Testis (tissue), 3 donors: ENCODE measurements around the gene RABGAP1L. TPM values are rescaled to one million over a fixed set of nuclear protein-coding genes. Genes with fewer than 3 reads are reported as not detected.

Source experiments
- DNase-seq: peaks from one replicate; pipeline ENCODE4 v3.0.0-alpha.2; 2019
- H3K27ac ChIP-seq, 2 donors: fragments of 200-600 bp; sonication (generic); one replicate each; pipeline ENCODE4 v1.5.1; 2019
- H3K27me3 ChIP-seq: fragments of 200-600 bp; sonication (generic); one replicate; pipeline ENCODE4 v1.5.1; 2019
- H3K36me3 ChIP-seq: fragments of 200-600 bp; sonication (generic); one replicate; pipeline ENCODE4 v1.5.1; 2017; ENCODE audit warnings: low read depth; ENCODE audit errors: missing control alignments
- H3K4me1 ChIP-seq: fragments of 200-600 bp; sonication (generic); one replicate; pipeline ENCODE4 v1.5.1; 2019
- H3K4me3 ChIP-seq, 2 donors: fragments of 200-600 bp; sonication (generic); one replicate each; pipeline ENCODE4 v1.5.1; 2017 to 2019
- H3K9me3 ChIP-seq: fragments of 200-600 bp; sonication (generic); one replicate; pipeline ENCODE4 v1.5.1; 2017
- POLR2A ChIP-seq: fragments of 450-650 bp; IDR thresholded peaks from one replicate; pipeline ENCODE4 v1.6.1; 2017; ENCODE audit warnings: antibody characterized with exemption, mild to moderate bottlenecking, moderate library complexity
- whole genome bisulfite sequencing, 2 donors: methylation state at CpG; one replicate each; pipeline ENCODE4 v1.1.5; 2018; 5-methylcytosine and 5-hydroxymethylcytosine counted together
- intact Hi-C: fragments of 100-400 bp; cut with DNase I; formaldehyde crosslinking; loops from one replicate; pipeline ENCODE4 v1.15.1; 2023; ENCODE audit warnings: low total_unique reads
- polyA plus RNA-seq: library from polyadenylated mRNA; stranded (reverse); fragments of 350-450 nt; fragmentation: Illumina TruSeq; extraction: RNeasy Lipid Tissue Mini Kit (QIAGEN cat#74804); gene quantifications from one replicate; pipeline ENCODE4 v1.2.3, GENCODE V29; 2014; ENCODE audit warnings: low read depth, low replicate concordance; ENCODE audit not compliant: insufficient read depth
- total RNA-seq, 2 donors: library from RNA; depleted of rRNA; stranded (reverse); fragments of >200 nt; gene quantifications; one replicate each; pipeline ENCODE4 v1.2.3, GENCODE V29; 2016
- TF ChIP-seq, protein P1 (sequence below), 3 experiments: fragments of 450-650 bp in 2 of 3; fragments of 200-600 bp in 1 of 3; sonication (generic) in 1 of 3; IDR thresholded peaks; one replicate each; pipeline ENCODE4 v1.5.1; 2016 to 2019; ENCODE audit warnings: antibody characterized with exemption in 3 of 3, mild to moderate bottlenecking in 2 of 3, moderate library complexity in 1 of 3

RABGAP1L gene
- total and polyA plus RNA-seq, 3 donors from 2014 or later: 40.5 to 53.1 (median 49.5) TPM

DNA sequence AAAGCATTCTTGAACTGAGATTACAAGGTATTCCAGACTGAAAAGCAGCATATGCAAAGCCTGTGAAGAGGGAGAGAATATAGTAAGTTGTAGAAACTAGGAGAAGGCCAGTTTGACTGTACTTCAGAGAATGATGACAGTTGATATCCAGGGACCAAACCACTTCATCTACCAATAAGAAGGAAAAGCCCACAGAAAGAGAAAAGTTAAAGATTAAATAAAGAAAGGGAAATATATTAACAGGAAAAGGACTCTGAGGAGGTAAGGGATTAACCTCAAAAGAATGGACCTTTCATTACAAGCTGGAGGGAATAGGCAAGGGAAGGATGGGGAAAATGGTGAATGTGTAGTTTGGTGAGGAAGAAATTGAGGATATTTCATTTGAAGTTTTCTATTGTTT is 660.3 kb downstream of the RABGAP1L start:
- no peaks in the 10 kb centered on the region for H3K27me3 ChIP-seq
- no peaks in the 10 kb centered on the region for H3K4me1 ChIP-seq
- H3K9me3 ChIP-seq: no peaks in the 10 kb centered on the region
- H3K36me3 ChIP-seq: no peaks in the 10 kb centered on the region
- H3K27ac ChIP-seq: no peak overlapping the region
- intact Hi-C loops: no loop called here
- H3K4me3 ChIP-seq: no peak overlapping the region
- no peak for DNase-seq
- no peak for TF ChIP-seq POLR2A
- TF ChIP-seq, protein P1, sequence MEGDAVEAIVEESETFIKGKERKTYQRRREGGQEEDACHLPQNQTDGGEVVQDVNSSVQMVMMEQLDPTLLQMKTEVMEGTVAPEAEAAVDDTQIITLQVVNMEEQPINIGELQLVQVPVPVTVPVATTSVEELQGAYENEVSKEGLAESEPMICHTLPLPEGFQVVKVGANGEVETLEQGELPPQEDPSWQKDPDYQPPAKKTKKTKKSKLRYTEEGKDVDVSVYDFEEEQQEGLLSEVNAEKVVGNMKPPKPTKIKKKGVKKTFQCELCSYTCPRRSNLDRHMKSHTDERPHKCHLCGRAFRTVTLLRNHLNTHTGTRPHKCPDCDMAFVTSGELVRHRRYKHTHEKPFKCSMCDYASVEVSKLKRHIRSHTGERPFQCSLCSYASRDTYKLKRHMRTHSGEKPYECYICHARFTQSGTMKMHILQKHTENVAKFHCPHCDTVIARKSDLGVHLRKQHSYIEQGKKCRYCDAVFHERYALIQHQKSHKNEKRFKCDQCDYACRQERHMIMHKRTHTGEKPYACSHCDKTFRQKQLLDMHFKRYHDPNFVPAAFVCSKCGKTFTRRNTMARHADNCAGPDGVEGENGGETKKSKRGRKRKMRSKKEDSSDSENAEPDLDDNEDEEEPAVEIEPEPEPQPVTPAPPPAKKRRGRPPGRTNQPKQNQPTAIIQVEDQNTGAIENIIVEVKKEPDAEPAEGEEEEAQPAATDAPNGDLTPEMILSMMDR (IDR thresholded peaks at IDR 0.05): no peak

DNA sequence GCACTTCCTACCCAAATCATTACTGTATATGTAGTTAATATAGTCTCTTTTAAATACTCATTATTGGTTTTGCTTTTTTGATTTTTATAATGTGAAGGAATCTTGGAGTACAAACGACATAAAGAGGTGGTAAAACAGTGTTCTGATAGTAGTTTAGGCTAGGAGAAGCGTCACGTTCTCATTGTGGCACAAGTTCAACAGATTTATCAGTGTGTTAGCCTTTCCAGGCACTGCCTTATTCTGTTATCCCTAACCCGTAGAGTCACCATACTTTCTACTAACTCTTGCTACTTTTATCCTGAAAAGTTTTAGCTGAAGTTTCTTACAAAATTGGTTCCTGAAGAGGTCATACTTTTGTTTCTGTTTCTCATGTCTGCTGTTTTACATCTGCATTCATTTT is 665.8 kb downstream of the RABGAP1L start:
- TF ChIP-seq, protein P1 (IDR thresholded peaks at IDR 0.05): no peak
- no peak for TF ChIP-seq POLR2A
- Histone ChIP-seq H3K9me3 (no peaks in the 10 kb centered on the region), H3K27me3 (no peaks in the 10 kb centered on the region), H3K4me3 (no peak overlapping the region), H3K4me1 (no peaks in the 10 kb centered on the region), H3K27ac (no peak overlapping the region), H3K36me3 (no peaks in the 10 kb centered on the region)
- intact Hi-C loops: no loop called here
- 42 to 60% methylated on average over 4 of the region's 4 CpGs for WGBS, 2 donors
- no peak for DNase-seq

DNA sequence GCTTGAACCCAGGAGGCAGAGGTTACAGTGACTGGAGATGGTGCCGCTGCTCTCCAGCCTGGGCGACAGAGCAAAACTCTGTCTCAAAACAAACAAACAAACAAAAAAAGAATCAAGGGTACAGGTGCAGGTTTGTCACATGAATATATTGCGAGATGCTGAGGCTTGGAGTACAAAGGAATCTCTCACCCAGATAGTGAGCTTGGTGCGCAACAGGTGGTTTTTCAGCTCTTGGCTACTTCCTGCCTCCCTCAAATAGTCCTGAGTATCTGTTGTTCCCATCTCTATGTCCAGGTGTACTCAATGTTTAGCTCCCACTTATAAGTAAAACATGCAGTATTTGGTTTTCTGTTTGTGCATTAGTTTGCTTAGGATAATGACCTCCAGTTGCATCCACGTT is 666.5 kb downstream of the RABGAP1L start:
- no peaks in the 10 kb centered on the region for H3K9me3 ChIP-seq
- no peaks in the 10 kb centered on the region for H3K36me3 ChIP-seq
- no peaks in the 10 kb centered on the region for H3K27me3 ChIP-seq
- H3K4me1 ChIP-seq: no peaks in the 10 kb centered on the region
- 92 to 95% methylated on average over 5 of the region's 5 CpGs for WGBS, 2 donors
- intact Hi-C loops: no loop called here
- no peak for DNase-seq
- TF ChIP-seq POLR2A: no peak
- TF ChIP-seq, protein P1 (IDR thresholded peaks at IDR 0.05): no peak
- H3K4me3 ChIP-seq: no peak overlapping the region
- H3K27ac ChIP-seq: no peak overlapping the region

DNA sequence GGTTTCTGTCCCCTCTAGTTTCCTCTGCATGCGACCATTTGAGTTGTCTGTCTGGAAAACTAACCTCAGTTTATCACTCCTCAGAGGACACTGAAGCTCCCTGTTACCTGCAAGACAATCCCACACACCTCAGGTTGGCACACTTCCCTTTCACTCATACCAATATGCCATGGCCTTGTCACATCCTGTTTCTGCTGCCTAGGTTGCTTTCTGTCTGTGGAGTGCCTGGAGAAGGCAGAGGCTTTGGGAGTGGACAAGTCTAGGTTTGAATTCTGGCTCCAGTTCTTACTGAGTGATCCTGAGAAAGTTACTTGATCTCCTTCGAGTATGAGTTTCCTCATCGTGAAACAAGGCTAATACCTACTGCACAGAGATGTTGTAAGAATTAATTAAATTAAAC is 668.9 kb downstream of the RABGAP1L start:
- H3K27ac ChIP-seq: no peak overlapping the region
- intact Hi-C loops: no loop called here
- no peaks in the 10 kb centered on the region for H3K9me3 ChIP-seq
- no peaks in the 10 kb centered on the region for H3K4me1 ChIP-seq
- DNase-seq: no peak
- TF ChIP-seq POLR2A: no peak
- TF ChIP-seq, protein P1 (IDR thresholded peaks at IDR 0.05): no peak
- no peaks in the 10 kb centered on the region for H3K27me3 ChIP-seq
- no peak overlapping the region for H3K4me3 ChIP-seq
- 94 to 97% methylated on average over 3 of the region's 3 CpGs for WGBS, 2 donors
- H3K36me3 ChIP-seq: no peaks in the 10 kb centered on the region

DNA sequence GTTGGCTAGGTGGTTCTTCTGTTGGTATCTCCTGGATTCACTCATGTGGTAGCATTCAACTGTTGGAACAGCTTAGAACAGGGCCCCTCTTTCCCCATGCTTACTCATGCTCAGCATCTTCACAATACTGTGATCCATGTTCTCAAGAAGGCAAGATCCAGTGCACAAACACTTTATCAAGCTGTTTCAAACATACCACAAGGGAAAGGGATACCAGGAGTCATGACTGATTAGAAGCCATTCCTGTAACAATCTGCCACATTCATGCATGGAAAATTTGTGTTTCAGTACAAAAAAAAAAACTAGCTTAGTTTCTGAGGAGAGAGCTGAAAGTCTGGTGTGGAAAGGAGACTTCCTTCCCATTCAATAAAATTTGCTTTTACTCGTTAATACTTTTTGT is 670.7 kb downstream of the RABGAP1L start:
- intact Hi-C loops: no loop called here
- Histone ChIP-seq H3K27ac (no peak overlapping the region), H3K4me1 (no peaks in the 10 kb centered on the region), H3K36me3 (no peaks in the 10 kb centered on the region), H3K27me3 (no peaks in the 10 kb centered on the region), H3K9me3 (no peaks in the 10 kb centered on the region), H3K4me3 (no peak overlapping the region)
- DNase-seq: no peak
- WGBS, 2 donors: 88% methylated on average over 1 of the region's 1 CpG
- no peak for TF ChIP-seq POLR2A
- TF ChIP-seq, protein P1 (IDR thresholded peaks at IDR 0.05): no peak
